MM.1S (cell line): ENCODE data around the gene RAB1B.
"Not testable (repeated sequence)": the region's sequence is repeated elsewhere in the genome, so short reads cannot be mapped to it uniquely, and the experiment has no call there.

Source experiments
- DNase-seq: peaks from one replicate; pipeline ENCODE4 v3.0.0-alpha.2; 2015
- H2AFZ ChIP-seq: fragments of 300-600 bp; sonication (generic); 2 replicates; pipeline ENCODE4 v1.6.0; 2016; ENCODE audit warnings: antibody characterized with exemption, low read length
- H3F3A ChIP-seq: fragments of 300-600 bp; sonication (generic); 2 replicates; pipeline ENCODE4 v1.6.1; 2016; ENCODE audit warnings: mild to moderate bottlenecking, antibody characterized with exemption, low read length, moderate library complexity, mixed read lengths; ENCODE audit not compliant: insufficient read depth
- H3K27ac ChIP-seq: fragments of 300-600 bp; sonication (generic); 2 replicates; pipeline ENCODE4 v1.5.1; 2016; ENCODE audit warnings: mild to moderate bottlenecking, low read length
- H3K27me3 ChIP-seq: fragments of 300-600 bp; sonication (generic); replicated peaks from 2 replicates; pipeline ENCODE4 v1.6.0; 2016; ENCODE audit warnings: low read length; ENCODE audit not compliant: insufficient read depth
- H3K36me3 ChIP-seq: fragments of 300-600 bp; sonication (generic); replicated peaks from 2 replicates; pipeline ENCODE4 v1.6.1; 2016; ENCODE audit warnings: mild to moderate bottlenecking, low read length, mixed read lengths; ENCODE audit not compliant: insufficient read depth
- H3K4me1 ChIP-seq: fragments of 300-600 bp; sonication (generic); 2 replicates; pipeline ENCODE4 v1.6.1; 2016; ENCODE audit warnings: low read length, mixed read lengths
- H3K4me2 ChIP-seq: fragments of 300-600 bp; sonication (generic); 2 replicates; pipeline ENCODE4 v1.6.0; 2016; ENCODE audit warnings: low read depth, low read length
- H3K4me3 ChIP-seq: fragments of 300-600 bp; sonication (generic); 2 replicates; pipeline ENCODE4 v1.5.1; 2016; ENCODE audit warnings: low read length, mixed read lengths
- H3K79me2 ChIP-seq: fragments of 300-600 bp; sonication (generic); 2 replicates; pipeline ENCODE4 v1.6.1; 2016; ENCODE audit warnings: mixed run types, low read length, mixed read lengths
- H3K9ac ChIP-seq: fragments of 300-600 bp; sonication (generic); 2 replicates; pipeline ENCODE4 v1.6.1; 2016; ENCODE audit warnings: low read length, mixed read lengths
- H3K9me2 ChIP-seq: fragments of 300-600 bp; sonication (generic); replicated peaks from 2 replicates; pipeline ENCODE4 v1.6.1; 2016; ENCODE audit warnings: mild to moderate bottlenecking, low read length, mixed read lengths; ENCODE audit not compliant: insufficient read depth
- H3K9me3 ChIP-seq: fragments of 300-600 bp; sonication (generic); replicated peaks from 2 replicates; pipeline ENCODE4 v1.6.1; 2016; ENCODE audit warnings: mild to moderate bottlenecking, low read length, mixed read lengths; ENCODE audit not compliant: insufficient read depth
- H4K20me1 ChIP-seq: fragments of 300-600 bp; sonication (generic); 2 replicates; pipeline ENCODE4 v1.6.1; 2016; ENCODE audit warnings: mild to moderate bottlenecking, low read length, moderate library complexity, mixed read lengths; ENCODE audit not compliant: insufficient read depth
- EZH2 ChIP-seq: fragments of 300-600 bp; sonication (generic); optimal IDR thresholded peaks from 2 replicates; pipeline ENCODE3; 2017; ENCODE audit warnings: low read depth, mild to moderate bottlenecking, antibody characterized with exemption, low read length, mixed read lengths
- EZH2phosphoT487 ChIP-seq: fragments of 300-600 bp; sonication (generic); IDR thresholded peaks from 2 replicates; pipeline ENCODE4 v1.6.1; 2018; ENCODE audit warnings: antibody characterized with exemption, low read length
- TF ChIP-seq, protein P1 (sequence below): fragments of 300-600 bp; sonication (generic); IDR thresholded peaks from 2 replicates; pipeline ENCODE4 v1.5.1; 2016; ENCODE audit warnings: antibody characterized with exemption, low read length, mixed read lengths

The RAB1B gene

GRCh38 chr11:66274219-66274618 lies 5.8 kb downstream of the RAB1B start:
- Histone ChIP-seq H3K4me3 (no peak overlapping the region), H3K9me2 (no peaks in the 10 kb centered on the region), H3F3A (0 out of 2 replicates have a peak, but pooled peaks cover 5% of the 10 kb centered on the region), H3K36me3 (0 out of 2 replicates have a peak, but pooled peaks cover 3% of the 10 kb centered on the region), H3K9me3 (no peaks in the 10 kb centered on the region), H3K27ac (no peak overlapping the region), H3K4me1 (peaks cover 8% of the 10 kb centered on the region; the same call in 1 of the 2 replicates), H3K9ac (no peak overlapping the region), H2AFZ (no peak overlapping the region), H3K27me3 (no peaks in the 10 kb centered on the region; the same call in 1 of the 2 replicates), H3K79me2 (peaks cover 27% of the 10 kb centered on the region), H3K4me2 (no peak overlapping the region), H4K20me1 (no peaks in the 10 kb centered on the region)
- no peak for DNase-seq
- TF ChIP-seq EZH2phosphoT487 (no peak), EZH2 (no peak)
- TF ChIP-seq, protein P1, sequence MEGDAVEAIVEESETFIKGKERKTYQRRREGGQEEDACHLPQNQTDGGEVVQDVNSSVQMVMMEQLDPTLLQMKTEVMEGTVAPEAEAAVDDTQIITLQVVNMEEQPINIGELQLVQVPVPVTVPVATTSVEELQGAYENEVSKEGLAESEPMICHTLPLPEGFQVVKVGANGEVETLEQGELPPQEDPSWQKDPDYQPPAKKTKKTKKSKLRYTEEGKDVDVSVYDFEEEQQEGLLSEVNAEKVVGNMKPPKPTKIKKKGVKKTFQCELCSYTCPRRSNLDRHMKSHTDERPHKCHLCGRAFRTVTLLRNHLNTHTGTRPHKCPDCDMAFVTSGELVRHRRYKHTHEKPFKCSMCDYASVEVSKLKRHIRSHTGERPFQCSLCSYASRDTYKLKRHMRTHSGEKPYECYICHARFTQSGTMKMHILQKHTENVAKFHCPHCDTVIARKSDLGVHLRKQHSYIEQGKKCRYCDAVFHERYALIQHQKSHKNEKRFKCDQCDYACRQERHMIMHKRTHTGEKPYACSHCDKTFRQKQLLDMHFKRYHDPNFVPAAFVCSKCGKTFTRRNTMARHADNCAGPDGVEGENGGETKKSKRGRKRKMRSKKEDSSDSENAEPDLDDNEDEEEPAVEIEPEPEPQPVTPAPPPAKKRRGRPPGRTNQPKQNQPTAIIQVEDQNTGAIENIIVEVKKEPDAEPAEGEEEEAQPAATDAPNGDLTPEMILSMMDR: no peak

GRCh38 chr11:66275396-66275795 lies 7.0 kb downstream of the RAB1B start:
- DNase-seq: no peak
- Histone ChIP-seq H3K9me3 (no peaks in the 10 kb centered on the region), H3K4me3 (no peak overlapping the region), H4K20me1 (no peaks in the 10 kb centered on the region), H3K27ac (no peak overlapping the region), H3F3A (0 out of 2 replicates have a peak, but pooled peaks cover 2% of the 10 kb centered on the region), H3K4me2 (no peak overlapping the region), H3K9me2 (no peaks in the 10 kb centered on the region), H3K36me3 (0 out of 2 replicates have a peak, but pooled peaks cover 3% of the 10 kb centered on the region), H3K9ac (no peak overlapping the region), H2AFZ (no peak overlapping the region), H3K4me1 (no peaks in the 10 kb centered on the region), H3K27me3 (no peaks in the 10 kb centered on the region; the same call in 1 of the 2 replicates), H3K79me2 (peaks cover 15% of the 10 kb centered on the region)
- no peak for TF ChIP-seq EZH2
- TF ChIP-seq, protein P1: no peak
- TF ChIP-seq EZH2phosphoT487: no peak

DNA sequence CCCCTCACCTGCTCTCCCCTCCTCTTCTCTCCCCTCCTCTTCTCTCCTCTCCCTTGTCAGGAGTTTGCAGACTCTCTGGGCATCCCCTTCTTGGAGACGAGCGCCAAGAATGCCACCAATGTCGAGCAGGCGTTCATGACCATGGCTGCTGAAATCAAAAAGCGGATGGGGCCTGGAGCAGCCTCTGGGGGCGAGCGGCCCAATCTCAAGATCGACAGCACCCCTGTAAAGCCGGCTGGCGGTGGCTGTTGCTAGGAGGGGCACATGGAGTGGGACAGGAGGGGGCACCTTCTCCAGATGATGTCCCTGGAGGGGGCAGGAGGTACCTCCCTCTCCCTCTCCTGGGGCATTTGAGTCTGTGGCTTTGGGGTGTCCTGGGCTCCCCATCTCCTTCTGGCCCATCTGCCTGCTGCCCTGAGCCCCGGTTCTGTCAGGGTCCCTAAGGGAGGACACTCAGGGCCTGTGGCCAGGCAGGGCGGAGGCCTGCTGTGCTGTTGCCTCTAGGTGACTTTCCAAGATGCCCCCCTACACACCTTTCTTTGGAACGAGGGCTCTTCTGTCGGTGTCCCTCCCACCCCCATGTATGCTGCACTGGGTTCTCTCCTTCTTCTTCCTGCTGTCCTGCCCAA lies 7.7 kb downstream of the RAB1B start:
- Histone ChIP-seq H3K4me3 (no peak overlapping the region), H3K27me3 (no peaks in the 10 kb centered on the region; the same call in 1 of the 2 replicates), H3K9me3 (no peaks in the 10 kb centered on the region), H3K9me2 (no peaks in the 10 kb centered on the region), H3K9ac (no peak overlapping the region), H3K79me2 (peaks cover 8% of the 10 kb centered on the region; the same call in 1 of the 2 replicates), H3K36me3 (0 out of 2 replicates have a peak, but pooled peaks cover 3% of the 10 kb centered on the region), H3F3A (0 out of 2 replicates have a peak, but pooled peaks cover 2% of the 10 kb centered on the region), H2AFZ (no peak overlapping the region), H3K4me1 (no peaks in the 10 kb centered on the region), H3K27ac (no peak overlapping the region), H4K20me1 (no peaks in the 10 kb centered on the region), H3K4me2 (no peak overlapping the region)
- TF ChIP-seq EZH2 (no peak), EZH2phosphoT487 (no peak)
- TF ChIP-seq, protein P1: no peak
- DNase-seq: no peak

GRCh38 chr11:66276619-66277018 lies 8.2 kb downstream of the RAB1B start:
- not testable (repeated sequence) for DNase-seq, H3K4me1 ChIP-seq, H3K36me3 ChIP-seq, H2AFZ ChIP-seq, H3K9ac ChIP-seq, H3K9me3 ChIP-seq, H3F3A ChIP-seq, H4K20me1 ChIP-seq, H3K4me2 ChIP-seq, H3K9me2 ChIP-seq, H3K4me3 ChIP-seq, H3K27ac ChIP-seq, H3K27me3 ChIP-seq, H3K79me2 ChIP-seq

DNA sequence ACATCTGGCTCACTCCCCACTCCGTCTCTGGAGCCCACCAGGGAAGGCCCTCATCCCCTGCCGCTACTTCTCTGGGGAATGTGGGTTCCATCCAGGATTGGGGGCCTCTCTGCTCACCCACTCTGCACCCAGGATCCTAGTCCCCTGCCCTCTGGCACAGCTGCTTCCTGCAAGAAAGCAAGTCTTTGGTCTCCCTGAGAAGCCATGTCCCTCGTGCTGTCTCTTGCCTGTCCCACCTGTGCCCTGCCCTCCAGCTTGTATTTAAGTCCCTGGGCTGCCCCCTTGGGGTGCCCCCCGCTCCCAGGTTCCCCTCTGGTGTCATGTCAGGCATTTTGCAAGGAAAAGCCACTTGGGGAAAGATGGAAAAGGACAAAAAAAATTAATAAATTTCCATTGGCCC lies 8.6 kb downstream of the RAB1B start:
- not testable (repeated sequence) for H3K9ac ChIP-seq, H3K9me2 ChIP-seq, H4K20me1 ChIP-seq, H3K36me3 ChIP-seq, H3K4me1 ChIP-seq, H3K27me3 ChIP-seq, H3K9me3 ChIP-seq, H3K79me2 ChIP-seq, H2AFZ ChIP-seq, H3K4me2 ChIP-seq, DNase-seq, H3K27ac ChIP-seq, H3K4me3 ChIP-seq, H3F3A ChIP-seq
